ENCODE results near the gene VSTM2B. TPM values are rescaled to one million over a fixed set of nuclear protein-coding genes. Genes with fewer than 3 reads are reported as not detected.

Gene VSTM2B
- total and polyA plus RNA-seq, 2 of the 4 experiments (the other 2 are of a cell fraction), result not detected

GRCh38 chr19:29567366-29567915 lies 41.6 kb downstream of the VSTM2B start:
- H2AFZ ChIP-seq (replicated peaks; ENCODE audit: low read length, poor library complexity), result no peak overlapping the region
- dilution Hi-C loops (cut with HindIII; ENCODE audit: low sequenced_read_pairs, unreplicated experiment) (no loop called here), in situ Hi-C loops (cut with MboI; ENCODE audit: low sequenced_read_pairs) (no loop called here), intact Hi-C loops (cut with micrococcal nuclease) (no loop called here)
- no CpG with 5 or more reads among the region's 2 CpGs for WGBS, 2 experiments (ENCODE audit: extremely low coverage in 2 of 2, insufficient read length in 1 of 2)
- no peak overlapping the region for H2BK5ac ChIP-seq (ENCODE audit: low read depth, low read length, poor library complexity, severe bottlenecking)
- H3K9me1 ChIP-seq (ENCODE audit: insufficient read depth, low read length), result no peaks in the 10 kb centered on the region
- no peak overlapping the region for H2BK15ac ChIP-seq (ENCODE audit: low read depth, low read length)
- H3K27me3 ChIP-seq (ENCODE audit: control insufficient read depth, insufficient read depth, low read length), result no peaks in the 10 kb centered on the region
- no peak overlapping the region for H2AK9ac ChIP-seq (replicated peaks; ENCODE audit: low read depth, low read length, poor library complexity)
- CTCF ChIA-PET, result no interaction called here
- H2BK20ac ChIP-seq (ENCODE audit: low read depth, low read length), result no peak overlapping the region
- H4K91ac ChIP-seq (ENCODE audit: insufficient read depth, low read depth, low read length), result no peak overlapping the region
- H3K9ac ChIP-seq (ENCODE audit: low read depth, low read length), result no peak overlapping the region
- H3K36me3 ChIP-seq (ENCODE audit: control insufficient read depth, insufficient read depth, low read length), result no peaks in the 10 kb centered on the region
- no peak overlapping the region for H3K14ac ChIP-seq (replicated peaks; ENCODE audit: low read depth, low read length)
- no peak overlapping the region for H4K5ac ChIP-seq (ENCODE audit: low read depth, low read length)
- H3K56ac ChIP-seq (ENCODE audit: extremely low read depth, insufficient read depth, low read length), result no peak overlapping the region
- H3K4ac ChIP-seq (ENCODE audit: low read depth, low read length), result no peak overlapping the region
- H3K9me3 ChIP-seq (ENCODE audit: control insufficient read depth, insufficient read depth, low read length), result no peaks in the 10 kb centered on the region
- ATAC-seq (ENCODE audit: low read depth) (no peak), DNase-seq (no peak)
- no peak overlapping the region for H3K23ac ChIP-seq (ENCODE audit: low read depth, low read length)
- POLR2A ChIA-PET (ENCODE audit: unreplicated experiment), result no interaction called here
- H3K4me3 ChIP-seq (ENCODE audit: insufficient read depth, low read depth, low read length), result no peak overlapping the region
- no peaks in the 10 kb centered on the region for H4K20me1 ChIP-seq (ENCODE audit: insufficient read depth, low read length)
- H3K79me1 ChIP-seq (ENCODE audit: low read depth in 1 of 2, low read length in 2 of 2), result no peaks in the 10 kb centered on the region
- H3K27ac ChIP-seq (ENCODE audit: insufficient read depth, low read length), result no peak overlapping the region
- no peak overlapping the region for H3K4me2 ChIP-seq (ENCODE audit: low read depth, low read length)
- H2BK120ac ChIP-seq (ENCODE audit: low read depth, low read length), result no peak overlapping the region
- no TSS peak for BruUV-seq (replicated peaks)
- no peak overlapping the region for H4K8ac ChIP-seq (ENCODE audit: low read depth in 2 of 2, low read length in 2 of 2)
- H3K4me1 ChIP-seq (ENCODE audit: control insufficient read depth, insufficient read depth, low read length), result no peaks in the 10 kb centered on the region
- H2AK5ac ChIP-seq (ENCODE audit: low read depth, low read length), result no peak overlapping the region
- TF ChIP-seq SMC3 (IDR thresholded peaks at IDR 0.05; ENCODE audit: low read depth, low read length) (no peak), FOS (IDR thresholded peaks at IDR 0.05; ENCODE audit: low read depth, low read length) (no peak), CTCF (conservative IDR thresholded peaks at IDR 0.05; ENCODE audit: low read depth, low read length) (no peak), RFX5 (IDR thresholded peaks at IDR 0.05; ENCODE audit: low read depth, low read length) (no peak), CHD1 (IDR thresholded peaks at IDR 0.05; ENCODE audit: low read depth, low read length) (no peak), BHLHE40 (IDR thresholded peaks at IDR 0.05; ENCODE audit: low read depth, low read length) (no peak), MXI1 (IDR thresholded peaks at IDR 0.05; ENCODE audit: borderline replicate concordance, low read depth, low read length) (no peak), ELK1 (IDR thresholded peaks at IDR 0.05; ENCODE audit: borderline replicate concordance, low read depth, low read length) (no peak), POLR2A (IDR thresholded peaks at IDR 0.05; ENCODE audit: low read depth, low read length) (no peak), RAD21 (IDR thresholded peaks at IDR 0.05; ENCODE audit: low read length) (no peak), CEBPB (IDR thresholded peaks at IDR 0.05; ENCODE audit: low read depth, low read length) (no peak), MAFK (IDR thresholded peaks at IDR 0.05; ENCODE audit: low read depth, low read length) (no peak), RCOR1 (IDR thresholded peaks at IDR 0.05; ENCODE audit: insufficient replicate concordance, low read length) (no peak), NFE2L2 (IDR thresholded peaks at IDR 0.05; ENCODE audit: low read depth, low read length) (no peak), MAZ (IDR thresholded peaks at IDR 0.05; ENCODE audit: borderline replicate concordance, low read depth, low read length) (no peak)
- TF ChIP-seq, protein P1, sequence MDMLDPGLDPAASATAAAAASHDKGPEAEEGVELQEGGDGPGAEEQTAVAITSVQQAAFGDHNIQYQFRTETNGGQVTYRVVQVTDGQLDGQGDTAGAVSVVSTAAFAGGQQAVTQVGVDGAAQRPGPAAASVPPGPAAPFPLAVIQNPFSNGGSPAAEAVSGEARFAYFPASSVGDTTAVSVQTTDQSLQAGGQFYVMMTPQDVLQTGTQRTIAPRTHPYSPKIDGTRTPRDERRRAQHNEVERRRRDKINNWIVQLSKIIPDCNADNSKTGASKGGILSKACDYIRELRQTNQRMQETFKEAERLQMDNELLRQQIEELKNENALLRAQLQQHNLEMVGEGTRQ (IDR thresholded peaks at IDR 0.05; ENCODE audit: low read depth, low read length), result no peak
- H3K18ac ChIP-seq (ENCODE audit: low read depth, low read length), result no peak overlapping the region

Data from IMR-90 (cell line).